Uterus (tissue), 4 donors: ENCODE measurements around the gene AKAP7. TPM values are rescaled to one million over a fixed set of nuclear protein-coding genes. Genes with fewer than 3 reads are reported as not detected.

ENCODE experiments used
- DNase-seq, 2 donors: peaks; one replicate each; pipeline ENCODE4 v3.0.0-alpha.2; 2019 to 2020
- H3K27ac ChIP-seq, 2 donors: fragments of 200-600 bp; sonication (generic); 1 replicate in 1 of 2; 2 replicates in 1 of 2; pipeline ENCODE4 v1.5.1; 2016 to 2018
- H3K27me3 ChIP-seq, 2 donors: fragments of 200-600 bp; sonication (generic); one replicate each; pipeline ENCODE4 v1.5.1; 2018 to 2019; ENCODE audit warnings: control low read depth in 1 of 2
- H3K36me3 ChIP-seq, 2 donors: fragments of 200-600 bp; sonication (generic); one replicate each; pipeline ENCODE4 v1.5.1; 2019; ENCODE audit warnings: control low read depth in 1 of 2
- H3K4me1 ChIP-seq, 2 donors: fragments of 200-600 bp; sonication (generic); one replicate each; pipeline ENCODE4 v1.5.1; 2018 to 2019; ENCODE audit warnings: control low read depth in 1 of 2
- H3K4me3 ChIP-seq, 2 donors: fragments of 200-600 bp; sonication (generic); 1 replicate in 1 of 2; 2 replicates in 1 of 2; pipeline ENCODE4 v1.5.1; 2018 to 2019; ENCODE audit warnings: mild to moderate bottlenecking in 1 of 2
- H3K9me3 ChIP-seq, 2 donors: fragments of 200-600 bp; sonication (generic); one replicate each; pipeline ENCODE4 v1.5.1; 2019; ENCODE audit warnings: control low read depth in 1 of 2
- CTCF ChIP-seq, 4 experiments: fragments of 200-600 bp in 2 of 4; fragments of 450-650 bp in 2 of 4; sonication (generic) in 2 of 4; IDR thresholded peaks; one replicate each; pipeline ENCODE4 v1.5.1; 2016 to 2019; ENCODE audit warnings: antibody characterized with exemption in 4 of 4, mild to moderate bottlenecking in 2 of 4, moderate library complexity in 1 of 4
- POLR2A ChIP-seq, 2 donors: fragments of 450-650 bp; IDR thresholded peaks; one replicate each; pipeline ENCODE4 v1.6.1; 2016; ENCODE audit warnings: antibody characterized with exemption in 2 of 2, mild to moderate bottlenecking in 1 of 2, moderate library complexity in 1 of 2
- intact Hi-C: fragments of 100-400 bp; cut with DNase I; formaldehyde crosslinking; loops from one replicate; pipeline ENCODE4 v1.15.1; 2023; ENCODE audit warnings: low total_unique reads
- total RNA-seq, 4 donors: library from RNA; depleted of rRNA in 3 of 4; stranded (reverse); fragments of >200 nt in 3 of 4; gene quantifications; one replicate each; pipeline versions ENCODE4 v1.1.0 to v1.2.4, GENCODE V29; 2014 to 2023
- donor health status: DM: yes; HTN: yes; CAD: no.

The AKAP7 gene
- total RNA-seq, 4 donors from 2014 or later: 7.4 to 25.3 (median 21.3) TPM

- DNase-seq: no peak
- Histone ChIP-seq H3K36me3 (no peaks in the 10 kb centered on the region), H3K27me3 (no peaks in the 10 kb centered on the region), H3K27ac (no peak overlapping the region), H3K4me3 (no peak overlapping the region), H3K4me1 (no peaks in the 10 kb centered on the region), H3K9me3 (no peaks in the 10 kb centered on the region)
- no peak for TF ChIP-seq POLR2A (IDR thresholded peaks at IDR 0.05)
- no peak for TF ChIP-seq CTCF (IDR thresholded peaks at IDR 0.05)
- intact Hi-C loops: no loop called here
Measured at GRCh38 chr6:131191590-131191989, 56.3 kb downstream of the AKAP7 start.

DNA sequence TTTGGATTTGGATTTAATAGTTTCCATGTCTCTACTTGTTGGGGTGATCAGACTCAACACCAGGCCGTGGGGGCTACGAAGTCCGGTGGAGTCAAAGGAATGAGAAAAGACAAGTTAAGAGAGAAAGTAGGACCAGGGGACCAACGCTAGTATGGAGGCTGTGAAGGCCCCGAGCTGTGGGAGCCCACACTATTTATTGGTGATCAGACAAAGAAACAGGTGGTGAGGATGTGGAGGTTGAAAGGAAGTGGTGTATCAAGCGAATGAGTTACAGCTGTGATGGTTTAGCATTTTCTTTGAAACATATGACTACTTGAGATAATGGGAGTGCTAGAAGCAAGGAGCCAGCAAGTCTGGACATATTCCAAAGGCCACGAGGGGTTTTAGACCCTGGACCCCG is 62.4 kb downstream of the AKAP7 start:
- H3K27ac ChIP-seq: no peak overlapping the region
- TF ChIP-seq POLR2A (IDR thresholded peaks at IDR 0.05): no peak
- TF ChIP-seq CTCF (IDR thresholded peaks at IDR 0.05): no peak
- DNase-seq: no peak
- H3K27me3 ChIP-seq: no peaks in the 10 kb centered on the region
- H3K4me1 ChIP-seq: no peaks in the 10 kb centered on the region
- intact Hi-C loops: no loop called here
- no peak overlapping the region for H3K4me3 ChIP-seq
- H3K9me3 ChIP-seq: no peaks in the 10 kb centered on the region
- no peaks in the 10 kb centered on the region for H3K36me3 ChIP-seq

- Histone ChIP-seq H3K36me3 (no peaks in the 10 kb centered on the region), H3K9me3 (no peaks in the 10 kb centered on the region), H3K4me1 (no peaks in the 10 kb centered on the region), H3K4me3 (no peak overlapping the region), H3K27me3 (no peaks in the 10 kb centered on the region), H3K27ac (no peak overlapping the region)
- intact Hi-C loops: no loop called here
- DNase-seq: no peak
- TF ChIP-seq CTCF (IDR thresholded peaks at IDR 0.05) (peak in 1 of 4 experiments; percentile 41), POLR2A (IDR thresholded peaks at IDR 0.05) (no peak)
Measured at GRCh38 chr6:131199568-131200272, 64.5 kb downstream of the AKAP7 start.

DNA sequence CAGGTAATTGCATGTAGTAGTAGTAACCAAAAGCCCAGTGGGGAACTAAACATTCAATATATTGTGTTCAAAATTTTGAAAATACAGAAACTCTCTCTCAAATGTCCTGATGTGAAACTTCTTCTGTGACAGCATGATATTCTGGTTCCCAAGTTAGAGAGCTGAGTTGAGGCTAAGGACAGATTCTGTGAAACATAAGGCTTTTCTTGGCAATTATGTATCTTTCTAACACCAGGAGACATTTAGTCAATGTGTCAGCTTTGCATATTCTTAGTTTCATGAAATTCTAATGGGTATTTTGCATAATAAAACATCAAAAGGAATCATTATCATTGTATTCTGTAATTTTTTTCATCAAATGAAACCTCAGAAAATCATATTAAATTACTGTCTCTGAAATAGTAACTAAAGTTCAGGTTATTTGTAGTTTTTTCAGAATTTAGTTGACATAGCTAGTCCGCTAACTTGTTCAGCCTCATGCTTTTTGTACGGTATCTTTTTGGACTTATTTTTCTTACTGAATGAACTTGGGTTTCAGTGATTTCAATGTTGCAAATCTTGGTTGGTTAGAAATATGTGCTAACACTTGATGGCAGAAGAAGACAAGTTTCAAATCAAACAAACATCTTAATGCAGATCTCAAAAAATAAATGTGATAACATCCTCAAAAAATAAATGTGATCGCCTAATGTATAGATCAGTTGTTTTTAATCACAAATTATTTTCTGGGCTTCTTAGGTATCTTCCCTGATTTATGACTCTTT is 70.4 kb downstream of the AKAP7 start:
- TF ChIP-seq POLR2A (IDR thresholded peaks at IDR 0.05): no peak
- no peak for TF ChIP-seq CTCF (IDR thresholded peaks at IDR 0.05)
- Histone ChIP-seq H3K27me3 (no peaks in the 10 kb centered on the region), H3K9me3 (no peaks in the 10 kb centered on the region), H3K36me3 (no peaks in the 10 kb centered on the region), H3K27ac (no peak overlapping the region), H3K4me3 (no peak overlapping the region), H3K4me1 (no peaks in the 10 kb centered on the region)
- DNase-seq: no peak
- intact Hi-C loops: no loop called here
